HG02943 (cell line): ENCODE data around the gene ACVR2A.

Source experiments
- ATAC-seq: cut with Tn5 transposase; IDR thresholded peaks from one replicate; pipeline ENCODE4 v1.9.1; 2021; ENCODE audit warnings: mild to moderate bottlenecking, low read depth, moderate library complexity; ENCODE audit not compliant: unreplicated experiment

Gene ACVR2A

GRCh38 chr2:147854557-147855134 is 9.8 kb downstream of the ACVR2A start:
- no peak for ATAC-seq

GRCh38 chr2:147855316-147855715 is 10.5 kb downstream of the ACVR2A start:
- ATAC-seq, result no peak

DNA sequence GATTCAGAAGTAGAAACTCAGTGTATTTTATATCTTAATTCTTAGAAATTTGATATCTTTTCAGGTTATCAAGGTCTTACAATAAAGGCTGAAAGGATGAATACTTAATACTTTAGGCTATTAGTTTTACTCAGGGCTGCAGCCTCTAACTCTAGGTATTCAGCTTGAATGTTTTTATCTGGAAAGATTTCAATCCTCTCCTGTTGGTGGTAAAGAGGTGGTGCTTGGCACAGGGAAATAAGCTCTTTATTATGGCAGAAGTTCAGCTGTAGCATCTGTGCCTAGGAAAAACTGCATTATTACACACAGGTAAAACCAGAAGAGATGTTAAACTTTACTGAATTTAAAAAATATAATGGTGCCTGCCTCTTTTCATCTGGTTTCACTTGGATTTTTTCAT is 11.1 kb downstream of the ACVR2A start:
- no peak for ATAC-seq

DNA sequence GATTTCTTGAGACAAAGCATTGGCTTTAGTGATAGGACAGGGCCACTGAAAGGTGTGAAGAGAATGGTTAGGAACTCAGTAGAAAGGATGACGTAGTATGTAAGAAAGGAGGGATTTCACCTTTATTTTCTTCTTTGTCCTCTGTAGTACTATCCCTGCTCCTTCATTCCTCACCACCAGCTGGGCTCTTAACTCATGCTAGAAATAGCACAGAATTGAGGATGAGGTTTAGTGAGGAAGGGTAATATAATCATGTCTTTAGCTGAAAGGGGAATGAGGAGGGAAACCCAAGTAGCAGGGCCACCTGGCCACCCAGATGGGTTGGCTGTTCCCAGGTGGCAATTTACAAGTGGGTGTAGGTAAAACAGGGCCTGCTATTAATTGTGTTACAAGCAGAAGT is 15.2 kb downstream of the ACVR2A start:
- no peak for ATAC-seq

- no peak for ATAC-seq
These were observed 18.2 kb downstream of the ACVR2A start for GRCh38 chr2:147862859-147863516.

GRCh38 chr2:147863835-147864234 is 19.0 kb downstream of the ACVR2A start:
- no peak for ATAC-seq

DNA sequence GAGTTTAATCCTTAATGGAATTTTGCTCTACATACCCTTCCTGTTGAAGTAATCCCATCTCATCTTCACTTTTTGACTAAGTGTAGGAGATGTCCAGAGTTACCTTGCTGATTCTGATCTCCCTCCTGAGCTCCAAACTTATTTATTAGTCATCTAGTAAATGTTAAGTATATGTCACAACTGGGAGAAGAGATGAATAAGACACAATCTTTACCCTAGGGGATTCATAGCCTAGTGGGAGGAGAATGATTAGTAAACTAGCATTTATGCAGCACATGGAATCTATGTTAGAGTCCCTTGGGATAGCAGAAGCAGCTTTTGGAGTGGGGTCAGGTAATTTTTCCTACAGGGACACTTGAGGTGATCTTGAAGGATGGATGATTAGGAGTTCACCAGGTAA is 20.7 kb downstream of the ACVR2A start:
- ATAC-seq, result no peak

DNA sequence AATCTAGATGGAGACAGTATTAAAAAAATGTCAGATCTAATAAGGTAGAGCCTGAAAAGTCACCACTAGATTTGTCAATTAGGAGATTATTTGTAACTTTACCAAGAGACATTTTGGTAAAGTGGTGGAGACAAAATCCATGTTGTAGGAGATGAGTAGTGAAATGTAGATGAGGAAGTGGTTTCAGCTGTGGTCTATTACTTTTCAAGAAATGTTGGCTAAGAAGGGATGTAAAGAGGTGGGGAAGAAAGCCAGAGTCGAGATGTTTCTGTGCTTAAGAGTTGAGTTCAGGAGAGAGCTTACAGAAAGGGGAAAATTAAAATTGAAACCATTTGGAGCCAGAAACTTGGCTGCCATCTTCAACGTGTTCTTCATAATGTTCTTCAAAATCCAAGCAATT is 22.2 kb downstream of the ACVR2A start:
- no peak for ATAC-seq

GRCh38 chr2:147869934-147870333 is 25.1 kb downstream of the ACVR2A start:
- no peak for ATAC-seq

- no peak for ATAC-seq
These were observed 28.1 kb downstream of the ACVR2A start for GRCh38 chr2:147872967-147873366.

- ATAC-seq, result no peak
These were observed 29.1 kb downstream of the ACVR2A start for GRCh38 chr2:147873859-147874483.

GRCh38 chr2:147879846-147880245 is 35.0 kb downstream of the ACVR2A start:
- no peak for ATAC-seq

- ATAC-seq, result no peak
These were observed 37.8 kb downstream of the ACVR2A start for GRCh38 chr2:147882631-147883030.

- ATAC-seq, result no peak
These were observed 40.0 kb downstream of the ACVR2A start for GRCh38 chr2:147884830-147885229.

GRCh38 chr2:147886136-147886535 is 41.3 kb downstream of the ACVR2A start:
- ATAC-seq, result no peak

DNA sequence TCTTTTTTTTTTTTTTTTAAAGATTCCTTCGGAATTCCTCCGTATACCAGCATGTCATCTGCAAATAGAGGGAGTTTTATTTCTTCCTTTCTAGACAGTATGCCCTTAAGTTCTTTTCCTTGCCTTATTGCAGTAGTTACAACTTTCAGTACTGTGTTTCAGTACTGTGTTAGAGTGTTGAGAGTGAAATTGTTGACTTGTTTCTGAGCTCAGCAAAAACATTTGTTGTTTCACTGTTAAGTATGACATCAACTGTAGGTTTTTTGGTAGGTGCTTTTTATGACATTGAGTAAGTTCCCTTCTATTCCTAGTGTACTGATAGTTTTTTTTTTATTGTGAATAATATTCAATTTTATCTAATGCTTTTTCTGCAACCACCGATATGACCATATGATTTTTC is 43.9 kb downstream of the ACVR2A start:
- ATAC-seq, result no peak

- no peak for ATAC-seq
These were observed 59.2 kb downstream of the ACVR2A start for GRCh38 chr2:147904051-147904450.

DNA sequence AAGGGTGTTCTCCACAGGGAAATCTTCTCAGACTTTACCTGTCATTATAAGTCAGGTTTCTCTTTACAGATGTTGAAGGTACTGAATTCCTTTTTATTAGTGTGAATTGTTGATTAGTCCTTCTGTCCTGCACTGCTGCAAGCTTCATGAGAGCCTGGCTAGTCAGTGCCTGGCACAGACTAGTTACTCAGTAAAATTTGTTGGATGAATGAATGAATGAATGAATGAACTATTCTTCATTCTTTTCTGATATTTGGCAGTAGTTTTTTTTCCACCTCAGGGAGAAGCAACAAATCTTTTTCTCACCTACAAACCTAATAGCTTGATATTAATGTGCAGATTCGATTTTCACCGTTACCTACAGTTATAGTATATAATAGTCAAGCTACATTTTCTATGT is 64.3 kb downstream of the ACVR2A start:
- no peak for ATAC-seq

- no peak for ATAC-seq
These were observed 66.2 kb downstream of the ACVR2A start for GRCh38 chr2:147910990-147911473.

GRCh38 chr2:147913701-147914480 is 69.1 kb downstream of the ACVR2A start:
- ATAC-seq, result no peak

GRCh38 chr2:147916067-147916466 is 71.2 kb downstream of the ACVR2A start:
- no peak for ATAC-seq
